ENCODE results near the gene JAGN1.
"Not testable (repeated sequence)": the region's sequence is repeated elsewhere in the genome, so short reads cannot be mapped to it uniquely, and the experiment has no call there.

The JAGN1 gene

GRCh38 chr3:9883706-9884554 lies 6.5 kb upstream of the JAGN1 start:
- no peak overlapping the region for H3K27ac Mint-ChIP-seq
- no peaks in the 10 kb centered on the region for H3K27me3 Mint-ChIP-seq

GRCh38 chr3:9884555-9885165 lies 5.8 kb upstream of the JAGN1 start:
- peaks cover 7% of the 10 kb centered on the region for H3K4me1 Mint-ChIP-seq
- no peaks in the 10 kb centered on the region for H3K36me3 Mint-ChIP-seq
- no peak overlapping the region for H3K27ac Mint-ChIP-seq
- no peak overlapping the region for H3K4me3 Mint-ChIP-seq
- H3K27me3 Mint-ChIP-seq = no peaks in the 10 kb centered on the region
- H3K9me3 Mint-ChIP-seq = no peaks in the 10 kb centered on the region

More at GRCh38 chr3:9883706-9884554, 6.5 kb upstream of the JAGN1 start:
- Mint-ChIP-seq H3K36me3 (no peaks in the 10 kb centered on the region), H3K4me3 (no peak overlapping the region), H3K9me3 (no peaks in the 10 kb centered on the region), H3K4me1 (no peaks in the 10 kb centered on the region)

DNA sequence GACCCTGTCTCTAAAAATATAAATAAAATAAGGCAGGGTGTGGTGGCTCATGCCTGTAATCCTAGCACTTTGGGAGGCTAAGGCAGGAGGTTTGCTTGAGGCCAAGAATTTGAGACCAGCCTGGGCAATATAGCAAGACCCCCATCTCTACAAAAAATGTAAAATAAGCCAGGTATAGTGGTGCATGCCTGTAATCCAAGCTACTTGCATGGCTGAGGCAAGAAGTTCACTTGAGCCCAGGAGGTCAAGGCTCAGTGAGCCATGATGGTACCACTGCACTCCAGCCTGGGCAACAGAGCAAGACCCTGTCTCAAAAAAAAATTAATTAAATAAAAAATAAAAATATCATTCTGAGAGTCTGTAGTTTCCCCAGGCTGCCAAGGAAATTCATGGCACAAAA lies 4.1 kb upstream of the JAGN1 start:
- no peaks in the 10 kb centered on the region for H3K9me3 Mint-ChIP-seq
- H3K36me3 Mint-ChIP-seq = no peaks in the 10 kb centered on the region
- H3K27ac Mint-ChIP-seq = no peak overlapping the region
- no peaks in the 10 kb centered on the region for H3K27me3 Mint-ChIP-seq
- H3K4me1 Mint-ChIP-seq = peaks cover 13% of the 10 kb centered on the region
- no peak overlapping the region for H3K4me3 Mint-ChIP-seq

DNA sequence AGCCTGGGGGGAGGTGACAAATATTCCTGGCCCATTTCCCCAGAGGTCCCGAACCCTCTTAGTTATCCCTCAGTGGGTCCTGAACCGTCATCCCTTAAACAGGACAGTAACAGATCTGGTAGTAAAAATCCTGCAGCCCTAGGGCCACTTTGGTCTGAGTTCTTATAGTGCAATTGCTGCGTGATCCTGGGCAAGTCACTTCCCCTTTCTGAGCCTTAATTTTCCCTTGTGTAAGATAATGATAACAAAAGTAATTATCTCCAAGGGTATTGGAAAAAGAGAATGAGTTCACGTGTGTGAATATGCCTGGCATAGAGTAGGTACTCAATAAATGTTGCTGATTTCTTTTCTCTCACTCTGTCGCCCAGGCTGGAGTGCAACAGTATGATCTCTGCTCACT lies 2.9 kb upstream of the JAGN1 start:
- Mint-ChIP-seq H3K4me1 (peaks cover 20% of the 10 kb centered on the region), H3K27me3 (no peaks in the 10 kb centered on the region), H3K27ac (no peak overlapping the region), H3K4me3 (no peak overlapping the region), H3K9me3 (no peaks in the 10 kb centered on the region), H3K36me3 (peaks cover 6% of the 10 kb centered on the region)

DNA sequence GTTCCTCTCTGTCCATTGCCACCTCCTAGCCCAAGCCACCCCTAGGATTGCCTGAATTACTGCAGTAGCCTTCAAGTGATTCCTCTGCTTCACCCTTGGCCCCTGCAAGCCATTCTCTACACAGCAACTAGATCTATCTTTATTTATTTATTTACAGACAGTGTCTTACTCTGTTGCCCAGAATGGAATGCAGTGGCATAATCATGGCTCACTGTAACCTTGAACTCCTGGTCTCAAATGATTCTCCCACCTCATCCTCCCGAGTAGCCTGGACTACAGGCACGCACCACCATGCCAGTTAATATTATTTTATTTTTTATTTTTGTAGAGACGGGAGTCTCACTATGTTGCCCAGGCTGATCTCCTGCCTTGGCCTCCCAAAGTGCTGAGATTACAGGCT lies 1.9 kb upstream of the JAGN1 start:
- no peak overlapping the region for H3K4me3 Mint-ChIP-seq
- peaks cover 14% of the 10 kb centered on the region for H3K36me3 Mint-ChIP-seq
- peaks cover 30% of the 10 kb centered on the region for H3K4me1 Mint-ChIP-seq
- no peak overlapping the region for H3K27ac Mint-ChIP-seq
- H3K27me3 Mint-ChIP-seq = no peaks in the 10 kb centered on the region
- no peaks in the 10 kb centered on the region for H3K9me3 Mint-ChIP-seq

DNA sequence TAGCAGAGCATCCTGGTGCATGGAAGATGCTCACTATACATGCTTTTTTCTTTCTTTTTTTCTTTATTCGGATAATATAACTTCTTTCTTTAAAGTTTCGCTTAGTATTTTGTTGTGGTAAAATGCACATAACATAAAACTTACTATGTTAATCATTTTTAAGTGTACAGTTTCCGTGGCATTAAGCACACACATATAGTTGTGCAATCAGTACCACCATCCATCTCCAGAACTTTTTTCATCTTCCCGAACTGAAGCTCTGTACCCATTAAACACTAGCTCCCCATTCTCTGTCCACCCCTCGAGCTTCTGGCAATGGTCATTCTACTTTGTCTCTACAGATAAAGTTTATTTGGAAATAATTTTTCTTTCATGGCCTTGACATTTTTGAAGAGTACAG lies 1.0 kb upstream of the JAGN1 start:
- Mint-ChIP-seq H3K4me1 (peaks cover 39% of the 10 kb centered on the region), H3K36me3 (peaks cover 20% of the 10 kb centered on the region), H3K27me3 (no peaks in the 10 kb centered on the region), H3K9me3 (no peaks in the 10 kb centered on the region), H3K27ac (peak overlapping the region; percentile 99), H3K4me3 (peak overlapping the region; percentile 98)

- Mint-ChIP-seq H3K9me3 (peaks cover 5% of the 10 kb centered on the region), H3K27ac (peak overlapping the region; percentile 99), H3K27me3 (no peaks in the 10 kb centered on the region), H3K36me3 (peaks cover 26% of the 10 kb centered on the region), H3K4me3 (peak overlapping the region; percentile 98), H3K4me1 (peaks cover 53% of the 10 kb centered on the region)
Observed at GRCh38 chr3:9891072-9891622, 737 bp downstream of the JAGN1 start.

DNA sequence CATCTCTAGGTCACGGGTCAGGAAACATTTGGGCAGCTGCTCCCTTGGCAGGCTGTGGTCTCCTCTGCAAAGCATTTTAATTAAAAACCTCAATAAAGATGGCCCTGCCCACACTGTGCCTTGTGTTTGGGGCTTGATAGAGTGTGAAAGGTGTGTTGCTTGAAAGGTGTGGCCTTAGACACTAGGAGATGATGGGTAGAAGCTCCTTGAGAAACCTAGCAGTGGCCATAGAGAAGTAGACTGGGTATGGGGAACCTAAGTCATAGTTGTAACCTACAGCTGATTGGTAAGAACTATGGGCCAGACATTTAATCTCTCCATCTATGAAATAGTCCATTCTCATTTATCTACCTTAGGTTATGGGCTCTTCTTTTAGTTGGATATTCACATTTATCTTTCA lies 3.3 kb downstream of the JAGN1 start:
- peak overlapping the region; percentile 79 for H3K27ac Mint-ChIP-seq
- peaks cover 27% of the 10 kb centered on the region for H3K36me3 Mint-ChIP-seq
- peak overlapping the region; percentile 67 for H3K4me3 Mint-ChIP-seq
- H3K27me3 Mint-ChIP-seq = no peaks in the 10 kb centered on the region
- H3K4me1 Mint-ChIP-seq = peaks cover 72% of the 10 kb centered on the region
- H3K9me3 Mint-ChIP-seq = peaks cover 5% of the 10 kb centered on the region

DNA sequence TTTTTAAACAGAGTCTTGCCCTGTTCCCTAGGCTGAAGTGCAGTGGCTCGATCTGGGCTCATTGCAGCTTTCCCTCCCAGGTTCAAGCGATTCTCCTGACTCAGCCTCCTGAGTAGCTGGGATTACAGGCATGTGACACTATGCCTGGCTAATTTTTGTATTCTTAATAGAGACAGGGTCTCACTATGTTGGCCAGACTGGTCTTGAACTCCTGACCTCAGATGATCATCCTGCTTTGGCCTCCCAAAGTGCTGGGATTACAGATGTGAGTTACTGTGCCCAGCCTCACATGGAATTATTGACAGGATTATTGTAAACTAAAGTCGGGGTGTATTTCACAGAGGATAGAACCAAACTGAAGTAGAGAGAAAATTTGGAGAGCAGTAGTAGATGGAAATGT lies 5.3 kb downstream of the JAGN1 start:
- Mint-ChIP-seq H3K27ac (peak overlapping the region; percentile 85), H3K4me1 (peaks cover 66% of the 10 kb centered on the region), H3K36me3 (peaks cover 27% of the 10 kb centered on the region)
- H3K4me3 Mint-ChIP-seq, H3K27me3 Mint-ChIP-seq, H3K9me3 Mint-ChIP-seq: not testable (repeated sequence)

DNA sequence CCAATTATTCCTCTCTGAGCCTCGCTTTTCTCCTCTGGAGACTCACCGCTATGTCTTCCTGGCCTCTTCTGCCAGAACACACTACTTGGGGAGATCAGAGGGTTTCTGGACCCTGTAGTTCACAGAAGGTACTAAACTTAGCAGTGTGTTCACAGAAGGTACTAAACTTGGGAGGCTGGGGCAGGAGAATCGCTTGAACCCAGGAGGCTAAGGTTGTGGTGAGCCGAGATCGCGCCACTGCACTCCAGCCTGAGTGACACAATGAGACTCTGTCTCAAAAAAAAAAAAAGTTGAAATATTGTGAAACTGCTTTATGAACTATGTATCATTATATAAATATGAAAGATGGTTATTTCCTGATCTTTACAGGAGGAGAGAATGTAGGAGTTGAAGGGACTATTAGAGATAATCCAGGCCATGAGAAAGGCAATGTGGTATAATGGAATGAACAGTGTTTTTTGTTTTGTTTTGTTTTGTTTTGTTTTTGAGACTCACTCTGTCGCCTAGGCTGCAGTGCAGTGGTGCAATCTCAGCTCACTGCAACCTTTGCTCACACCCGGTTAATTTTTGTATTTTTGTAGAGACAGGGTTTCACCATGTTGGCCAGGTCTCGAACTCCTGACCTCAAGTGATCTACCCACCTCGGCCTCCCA lies 6.5 kb downstream of the JAGN1 start:
- Mint-ChIP-seq H3K4me1 (peaks cover 64% of the 10 kb centered on the region), H3K36me3 (peaks cover 25% of the 10 kb centered on the region)
- H3K27me3 Mint-ChIP-seq, H3K4me3 Mint-ChIP-seq, H3K9me3 Mint-ChIP-seq, H3K27ac Mint-ChIP-seq: not testable (repeated sequence)

- Mint-ChIP-seq H3K27ac (peak overlapping the region; percentile 80), H3K4me3 (no peak overlapping the region), H3K9me3 (peaks cover 5% of the 10 kb centered on the region), H3K36me3 (peaks cover 19% of the 10 kb centered on the region), H3K27me3 (no peaks in the 10 kb centered on the region), H3K4me1 (peaks cover 65% of the 10 kb centered on the region)
Observed at GRCh38 chr3:9897408-9898372, 7.3 kb downstream of the JAGN1 start.

DNA sequence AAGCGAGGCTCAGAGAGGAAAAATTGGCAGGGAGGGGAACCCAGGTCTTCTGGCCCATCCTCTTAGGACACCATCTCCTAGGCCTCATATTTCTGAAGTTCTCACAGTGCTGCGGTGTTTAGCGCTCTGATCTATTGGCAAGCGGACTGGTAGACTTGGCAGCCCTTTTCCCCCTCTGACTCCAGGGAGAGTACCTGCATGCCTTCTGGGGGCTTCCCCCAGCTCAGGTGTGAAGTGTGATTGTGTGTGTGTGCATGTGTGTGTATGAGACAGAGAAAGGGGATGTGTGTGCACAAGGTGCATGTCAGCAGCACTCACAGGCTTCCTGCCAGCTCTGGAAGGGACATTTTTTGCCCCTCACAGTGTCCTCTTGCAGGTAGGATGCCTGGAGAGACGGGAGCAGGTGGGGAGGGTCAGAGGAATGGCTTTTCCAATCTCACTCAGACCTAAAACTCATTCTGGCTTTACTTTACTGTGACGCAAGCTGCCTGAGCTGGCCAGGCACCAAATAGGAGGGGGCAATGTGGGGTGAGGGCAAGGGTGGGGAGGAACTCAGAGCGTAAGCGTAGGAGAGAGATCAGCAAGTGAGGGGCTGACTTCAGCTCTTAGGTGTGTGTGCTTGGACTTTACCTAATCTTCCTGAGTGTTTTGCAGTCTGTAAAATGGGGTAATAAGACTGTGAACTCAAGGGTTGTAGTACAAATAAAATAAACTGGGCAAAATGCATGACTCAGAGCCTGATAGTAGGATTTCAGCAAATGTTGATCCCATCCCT lies 8.2 kb downstream of the JAGN1 start:
- Mint-ChIP-seq H3K36me3 (peaks cover 12% of the 10 kb centered on the region), H3K4me1 (peaks cover 64% of the 10 kb centered on the region), H3K9me3 (peaks cover 5% of the 10 kb centered on the region), H3K27ac (peak overlapping the region; percentile 80), H3K27me3 (no peaks in the 10 kb centered on the region), H3K4me3 (no peak overlapping the region)

DNA sequence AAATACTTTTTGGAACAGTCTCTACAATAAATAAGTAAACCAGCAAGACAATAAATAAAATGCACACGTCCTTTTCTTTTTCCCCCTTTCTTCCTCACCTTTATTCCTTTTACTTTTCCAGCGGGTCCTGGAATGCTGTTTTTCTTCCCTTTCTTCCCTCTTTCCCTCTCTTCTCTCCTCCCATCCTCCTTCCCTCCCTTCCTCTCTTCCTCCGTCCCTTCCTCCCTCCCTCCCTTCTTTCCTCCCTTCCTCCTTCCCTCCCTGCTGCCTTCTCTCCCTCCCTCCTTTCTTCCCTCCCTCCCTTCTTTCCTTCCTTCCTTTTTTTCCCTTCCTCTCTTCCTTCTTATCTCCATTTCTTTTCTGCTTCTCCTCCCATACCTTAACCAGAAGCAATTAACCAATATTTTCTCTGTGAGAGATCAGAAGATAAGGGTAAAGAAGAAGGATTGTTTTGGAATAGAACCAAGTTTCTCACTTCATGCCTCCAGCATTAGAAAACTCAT lies 8.9 kb downstream of the JAGN1 start:
- H3K4me1 Mint-ChIP-seq = peaks cover 62% of the 10 kb centered on the region
- peaks cover 5% of the 10 kb centered on the region for H3K9me3 Mint-ChIP-seq
- H3K36me3 Mint-ChIP-seq = peaks cover 7% of the 10 kb centered on the region
- peak overlapping the region; percentile 17 for H3K27ac Mint-ChIP-seq
- H3K4me3 Mint-ChIP-seq = no peak overlapping the region
- no peaks in the 10 kb centered on the region for H3K27me3 Mint-ChIP-seq

- not testable (repeated sequence) for H3K36me3 Mint-ChIP-seq, H3K4me3 Mint-ChIP-seq, H3K27me3 Mint-ChIP-seq, H3K9me3 Mint-ChIP-seq, H3K27ac Mint-ChIP-seq
- H3K4me1 Mint-ChIP-seq = peaks cover 48% of the 10 kb centered on the region
Observed at GRCh38 chr3:9900965-9901415, 10.6 kb downstream of the JAGN1 start.
